GM12875 (cell line): ENCODE measurements around the gene ANO4.

Experiments
- H3K4me3 ChIP-seq: one replicate; pipeline ENCODE4 v1.5.1; 2011; ENCODE audit warnings: low read depth, low read length, control low read depth
- CTCF ChIP-seq: IDR thresholded peaks from 2 replicates; pipeline ENCODE4 v1.5.1; 2011; ENCODE audit warnings: low read depth, mild to moderate bottlenecking, control low read depth, inconsistent platforms, low read length, moderate library complexity, borderline replicate concordance; ENCODE audit not compliant: insufficient read depth

ANO4 gene

GRCh38 chr12:101044512-101045059, 250.0 kb downstream of the ANO4 start:
- H3K4me3 ChIP-seq = no peak overlapping the region
- TF ChIP-seq CTCF = no peak

- H3K4me3 ChIP-seq = no peak overlapping the region
- no peak for TF ChIP-seq CTCF
Measured at GRCh38 chr12:101045486-101046464, 251.2 kb downstream of the ANO4 start.

GRCh38 chr12:101047652-101048051, 253.1 kb downstream of the ANO4 start:
- no peak overlapping the region for H3K4me3 ChIP-seq
- no peak for TF ChIP-seq CTCF

- no peak for TF ChIP-seq CTCF
- no peak overlapping the region for H3K4me3 ChIP-seq
Measured at GRCh38 chr12:101050631-101051030, 256.1 kb downstream of the ANO4 start.

- no peak for TF ChIP-seq CTCF
- H3K4me3 ChIP-seq = no peak overlapping the region
Measured at GRCh38 chr12:101051151-101051550, 256.6 kb downstream of the ANO4 start.

- H3K4me3 ChIP-seq = no peak overlapping the region
- no peak for TF ChIP-seq CTCF
Measured at GRCh38 chr12:101051901-101052550, 257.4 kb downstream of the ANO4 start.
